HepG2 (cell line): ENCODE results near the gene NCMAP. TPM values are rescaled to one million over a fixed set of nuclear protein-coding genes. Genes with fewer than 3 reads are reported as not detected.

Experiments used
- ATAC-seq: fragments of 200-7000 bp; cut with Tn5 transposase; 3 replicates; pipeline ENCODE4 v1.9.1; 2020; ENCODE audit warnings: mild to moderate bottlenecking, moderate library complexity
- BruUV-seq: library from RNA; stranded (reverse); fragments of 400-500 nt; replicated peaks from 2 replicates; lab custom pipeline; 2021; lab: Mats Ljungman, UMichigan
- CTCF ChIA-PET: fragments of 300-600 bp; formaldehyde crosslinking; extraction: SDS; loops from one replicate; lab custom pipeline; 2021; ENCODE audit warnings: low total read pairs, inconsistent platforms, low intra/inter-chr PET ratio; lab: Yijun Ruan, JAX
- POLR2A ChIA-PET: fragments of 350-600 bp; sonication (Branson Sonifier 250); formaldehyde crosslinking; loops from one replicate; lab custom pipeline; 2020; ENCODE audit warnings: antibody characterized with exemption, inconsistent platforms; lab: Yijun Ruan, JAX
- DNase-seq: peaks from one replicate; pipeline ENCODE4 v3.0.0-alpha.2; 2015; ENCODE audit warnings: low spot score
- FAIRE-seq: peaks from 3 replicates; lab custom pipeline; 2011; peaks lifted over from hg19 to GRCh38; lab: Jason Lieb, UNC
- H2AFZ ChIP-seq: one replicate; pipeline ENCODE4 v1.6.1; 2011; ENCODE audit warnings: low read length, inconsistent platforms
- H3K27ac ChIP-seq: fragments of 300-600 bp; 3 replicates; pipeline ENCODE4 v1.8.0; 2011; ENCODE audit warnings: mixed run types, mild to moderate bottlenecking, mixed read lengths, low read length, inconsistent platforms; ENCODE audit not compliant: insufficient read depth; ENCODE audit errors: extremely low read length
- H3K27me3 ChIP-seq, 2 experiments: fragments of 200-600 bp in 1 of 2; 2 replicates in 1 of 2; 3 replicates in 1 of 2; pipeline versions ENCODE4 v1.6.0 to v1.8.0; 2011; ENCODE audit warnings: low read length in 2 of 2, mild to moderate bottlenecking in 2 of 2, moderate library complexity in 2 of 2, inconsistent platforms in 1 of 2; ENCODE audit not compliant: insufficient read depth in 2 of 2, control insufficient read depth in 1 of 2
- H3K36me3 ChIP-seq, 2 experiments: fragments of 200-600 bp in 1 of 2; replicated peaks in 1 of 2; 2 replicates in 1 of 2; 3 replicates in 1 of 2; pipeline versions ENCODE4 v1.5.1 to v1.8.0; 2011; ENCODE audit warnings: low read length in 2 of 2, inconsistent platforms in 1 of 2; ENCODE audit not compliant: insufficient read depth in 2 of 2, control insufficient read depth in 1 of 2
- H3K4me1 ChIP-seq: 2 replicates; pipeline ENCODE4 v1.5.1; 2012; ENCODE audit warnings: low read length, inconsistent platforms; ENCODE audit not compliant: insufficient read depth
- H3K4me2 ChIP-seq: 2 replicates; pipeline ENCODE4 v1.6.0; 2011; ENCODE audit warnings: low read depth, low read length, inconsistent platforms
- H3K4me3 ChIP-seq, 3 experiments: fragments of 200-600 bp in 1 of 3; sonication (generic), shearing (Covaris generic) in 1 of 3; replicated peaks in 1 of 3; 2 replicates each; pipeline ENCODE4 v1.5.1; 2011 to 2016; ENCODE audit warnings: low read length in 3 of 3, inconsistent platforms in 2 of 3, low read depth in 2 of 3, mild to moderate bottlenecking in 2 of 3, control low read depth in 1 of 3, mixed read lengths in 1 of 3; ENCODE audit not compliant: insufficient read depth in 1 of 3
- H3K79me2 ChIP-seq: one replicate; pipeline ENCODE4 v1.6.1; 2011; ENCODE audit warnings: low read length, inconsistent platforms; ENCODE audit not compliant: insufficient read depth
- H3K9ac ChIP-seq: 2 replicates; pipeline ENCODE4 v1.6.0; 2011; ENCODE audit warnings: mild to moderate bottlenecking, low read depth, low read length, inconsistent platforms; ENCODE audit not compliant: insufficient read depth
- H3K9me3 ChIP-seq: 2 replicates; pipeline ENCODE4 v1.5.1; 2012; ENCODE audit warnings: mild to moderate bottlenecking, low read length
- H4K20me1 ChIP-seq: 2 replicates; pipeline ENCODE4 v1.6.0; 2011; ENCODE audit warnings: inconsistent platforms, mild to moderate bottlenecking, low read length, moderate library complexity; ENCODE audit not compliant: insufficient read depth
- ASH2L ChIP-seq: fragments of 300-600, 200-600 bp; sonication (generic); IDR thresholded peaks from 2 replicates; pipeline ENCODE4 v1.7.0; 2017; ENCODE audit warnings: low read depth, mild to moderate bottlenecking, moderate library complexity, mixed read lengths, low read length; ENCODE audit not compliant: insufficient read length
- ATM ChIP-seq: fragments of 450-650 bp; IDR thresholded peaks from 2 replicates; pipeline ENCODE4 v1.7.1; 2017; ENCODE audit warnings: mild to moderate bottlenecking, borderline replicate concordance
- DNMT1 ChIP-seq: sonication (generic); formaldehyde crosslinking; IDR thresholded peaks from 2 replicates; pipeline ENCODE4 v1.5.1; 2020; ENCODE audit warnings: mild to moderate bottlenecking, missing genetic modification reagents
- ETV5 ChIP-seq: IDR thresholded peaks from 2 replicates; pipeline ENCODE4 v1.6.1; 2018; ENCODE audit warnings: missing biosample characterization, missing genetic modification reagents, inconsistent platforms, borderline replicate concordance
- HDAC1 ChIP-seq: sonication (generic); formaldehyde crosslinking; IDR thresholded peaks from 2 replicates; pipeline ENCODE4 v1.5.1; 2020; ENCODE audit warnings: mild to moderate bottlenecking, missing genetic modification reagents
- KLF13 ChIP-seq: sonication (generic); formaldehyde crosslinking; IDR thresholded peaks from 2 replicates; pipeline ENCODE4 v1.4.0; 2020; ENCODE audit warnings: mild to moderate bottlenecking, missing genetic modification reagents
- MEIS2 ChIP-seq: sonication (generic); formaldehyde crosslinking; IDR thresholded peaks from 2 replicates; pipeline ENCODE4 v1.9.0; 2021; ENCODE audit warnings: mild to moderate bottlenecking, missing genetic modification reagents
- MTF1 ChIP-seq: sonication (generic); formaldehyde crosslinking; IDR thresholded peaks from 2 replicates; pipeline ENCODE4 v1.5.0; 2020; ENCODE audit warnings: missing genetic modification reagents
- NAIF1 ChIP-seq: sonication (generic); formaldehyde crosslinking; IDR thresholded peaks from 2 replicates; pipeline ENCODE4 v1.5.0; 2020; ENCODE audit warnings: mild to moderate bottlenecking, missing genetic modification reagents, borderline replicate concordance
- PHF5A ChIP-seq: IDR thresholded peaks from one replicate; pipeline ENCODE4 v1.6.1; 2018; ENCODE audit warnings: low read depth, missing genetic modification reagents; ENCODE audit not compliant: unreplicated experiment
- POGZ ChIP-seq: sonication (generic); formaldehyde crosslinking; IDR thresholded peaks from 2 replicates; pipeline ENCODE4 v1.4.0; 2020; ENCODE audit warnings: mild to moderate bottlenecking, missing genetic modification reagents
- RAD21 ChIP-seq: fragments of 450-650 bp; formaldehyde crosslinking; IDR thresholded peaks from 2 replicates; pipeline ENCODE4 v1.5.0; 2020; ENCODE audit warnings: mild to moderate bottlenecking
- RARG ChIP-seq: sonication (generic); formaldehyde crosslinking; IDR thresholded peaks from 2 replicates; pipeline ENCODE4 v1.4.0; 2020; ENCODE audit warnings: low read depth, mild to moderate bottlenecking, missing genetic modification reagents
- SETDB1 ChIP-seq: sonication (generic); formaldehyde crosslinking; IDR thresholded peaks from 2 replicates; pipeline ENCODE4 v1.5.1; 2020; ENCODE audit warnings: missing genetic modification reagents, mild to moderate bottlenecking, borderline replicate concordance
- SRF ChIP-seq: IDR thresholded peaks from 2 replicates; pipeline ENCODE4 v1.6.1; 2011; ENCODE audit warnings: mild to moderate bottlenecking, low read depth, low read length, moderate library complexity
- SRSF4 ChIP-seq: fragments of 200-400 bp; formaldehyde crosslinking; IDR thresholded peaks from one replicate; pipeline ENCODE4 v1.6.1; 2018; ENCODE audit warnings: mild to moderate bottlenecking, low read depth, low read length, moderate library complexity; ENCODE audit not compliant: poor library complexity, severe bottlenecking
- WIZ ChIP-seq: sonication (generic); formaldehyde crosslinking; IDR thresholded peaks from 2 replicates; pipeline ENCODE4 v1.5.1; 2020; ENCODE audit warnings: mild to moderate bottlenecking, missing genetic modification reagents
- ZKSCAN5 ChIP-seq: sonication (generic); formaldehyde crosslinking; IDR thresholded peaks from 2 replicates; pipeline ENCODE4 v1.5.1; 2020; ENCODE audit warnings: mild to moderate bottlenecking, missing genetic modification reagents
- ZNF230 ChIP-seq: sonication (generic); formaldehyde crosslinking; IDR thresholded peaks from 2 replicates; pipeline ENCODE4 v1.4.0; 2020; ENCODE audit warnings: mild to moderate bottlenecking, missing genetic modification reagents
- ZNF546 ChIP-seq: sonication (generic); formaldehyde crosslinking; conservative IDR thresholded peaks from 2 replicates; pipeline ENCODE4 v1.8.1; 2023; ENCODE audit warnings: mild to moderate bottlenecking, missing genetic modification reagents
- ZNF562 ChIP-seq: sonication (generic); formaldehyde crosslinking; IDR thresholded peaks from 2 replicates; pipeline ENCODE4 v1.8.0; 2022; ENCODE audit warnings: missing genetic modification reagents, borderline replicate concordance
- ZNF883 ChIP-seq: sonication (generic); formaldehyde crosslinking; IDR thresholded peaks from 2 replicates; pipeline ENCODE4 v1.5.1; 2020; ENCODE audit warnings: mild to moderate bottlenecking, missing genetic modification reagents; ENCODE audit errors: not compliant biosample characterization
- WGBS: methylation state at CpG from one replicate; pipeline ENCODE4 v1.1.6; 2017; ENCODE audit warnings: low lambda C conversion rate; 5-methylcytosine and 5-hydroxymethylcytosine counted together
- in situ Hi-C: cut with HindIII; loops from 2 replicates; pipeline ENCODE4 v1.10.0; 2017; ENCODE audit warnings: low pct_unique_long_range_greater_than_20kb; ENCODE audit not compliant: extremely low pct_ligation_motif_present
- intact Hi-C: fragments of 100-400 bp; cut with micrococcal nuclease; formaldehyde crosslinking; loops from one replicate; pipeline ENCODE4 v1.10.0; 2022; ENCODE audit not compliant: unreplicated experiment
- polyA plus RNA-seq, 8 experiments: library from polyadenylated mRNA; depleted of rRNA in 3 of 8; stranded (reverse) in 7 of 8; unstranded in 1 of 8; fragments of >200 nt; fragmentation: Illumina TruSeq in 4 of 8; extraction: Trizol in 4 of 8; gene quantifications; 2 replicates each; pipeline versions ENCODE4 v1.2.1 to v1.2.3, GENCODE V29; 2011 to 2016; ENCODE audit warnings: low read depth in 4 of 8, missing spikeins in 1 of 8, mixed read lengths in 1 of 8; ENCODE audit not compliant: insufficient read depth in 1 of 8
- total RNA-seq, 5 experiments: library from RNA; depleted of rRNA; stranded (reverse); fragments of >200 nt; fragmentation: Illumina TruSeq; extraction: Trizol; gene quantifications; 2 replicates each; pipeline ENCODE4 v1.2.3, GENCODE V29; 2016; ENCODE audit warnings: low read depth in 1 of 5
- TF ChIP-seq, protein P1 (sequence below): IDR thresholded peaks from 2 replicates; pipeline ENCODE4 v1.6.1; 2012; ENCODE audit warnings: inconsistent platforms

Gene NCMAP
- total and polyA plus RNA-seq, 2 of the 13 experiments (the other 11 are each of a cell fraction or from before 2014, with no cell fraction given), result 2.7 to 20.0 TPM

DNA sequence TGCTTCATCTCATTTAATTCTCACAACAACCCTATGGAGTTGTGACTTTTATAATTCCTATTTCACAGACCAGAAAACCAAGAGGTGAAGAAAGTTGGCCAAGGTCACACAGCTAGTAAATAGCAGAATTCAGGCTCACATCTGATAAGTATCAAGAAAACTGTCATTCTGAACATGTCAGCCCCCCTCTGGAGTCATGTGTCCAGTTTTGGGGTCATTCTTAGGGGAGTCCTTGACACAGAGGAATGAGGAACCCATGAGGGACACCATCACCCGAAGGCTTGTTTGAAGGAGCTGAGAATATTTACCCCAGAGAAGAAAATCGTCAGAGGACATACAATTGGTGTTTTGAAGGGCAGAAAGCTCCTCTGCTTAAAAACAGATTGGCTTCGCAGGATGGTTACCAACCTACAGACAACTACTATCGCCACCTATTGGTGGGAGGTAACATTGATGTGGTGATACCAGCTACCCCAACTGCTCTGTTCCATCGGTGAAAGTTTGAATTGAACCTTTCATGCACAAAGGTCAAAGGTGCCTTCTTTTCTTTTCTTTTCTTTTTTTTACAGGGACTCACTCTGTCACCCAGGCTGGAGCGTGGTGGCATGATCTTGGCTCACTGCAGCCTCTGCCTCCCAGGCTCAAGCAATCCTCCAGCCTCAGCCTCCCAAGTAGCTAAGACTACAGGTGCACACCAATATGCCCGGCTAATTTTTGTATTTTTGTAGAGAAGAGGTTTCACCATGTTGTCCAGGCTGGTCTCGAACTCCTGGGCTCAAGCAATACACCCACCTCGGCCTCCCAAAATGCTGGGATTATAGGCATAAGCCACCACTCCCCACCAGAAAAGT, 31.3 kb downstream of the NCMAP start (continued):
- TF ChIP-seq ZNF562 (CRISPR knock-in tag), result no peak
- no peak for TF ChIP-seq WIZ (CRISPR knock-in tag)
- TF ChIP-seq MEIS2 (CRISPR knock-in tag), result no peak
- TF ChIP-seq HDAC1 (CRISPR knock-in tag), result no peak
- peak; percentile 67; the same call in 1 of the 2 replicates for TF ChIP-seq RAD21 (CRISPR knock-in tag)
- no peak for TF ChIP-seq ATM
- no peak for TF ChIP-seq SRSF4
- TF ChIP-seq PHF5A (CRISPR knock-in tag), result no peak
- no peak for TF ChIP-seq ASH2L
- TF ChIP-seq ETV5 (CRISPR knock-in tag), result peak; percentile 24; the same call in 1 of the 2 replicates
- TF ChIP-seq DNMT1 (CRISPR knock-in tag), result no peak
- no peak for TF ChIP-seq SETDB1 (CRISPR knock-in tag)

DNA sequence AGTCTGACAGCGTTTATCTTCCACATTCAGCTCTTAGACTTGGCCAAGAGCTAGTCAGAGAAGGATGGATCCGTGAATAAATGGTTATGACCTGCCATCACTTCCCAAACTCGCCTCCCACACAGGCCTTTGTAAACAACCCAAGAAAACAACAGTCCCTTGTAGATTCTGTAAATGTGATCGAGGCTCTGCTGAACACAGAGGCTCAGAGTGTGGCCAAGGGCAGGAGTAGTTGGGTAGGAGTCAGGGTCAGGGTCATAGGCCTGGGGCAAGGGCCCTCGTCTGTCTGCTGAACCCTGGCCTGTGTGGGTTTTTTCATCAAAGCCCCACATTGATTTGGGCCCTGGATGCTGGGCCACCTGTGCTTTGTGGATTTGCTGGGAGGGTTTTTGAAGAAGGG, 32.7 kb downstream of the NCMAP start:
- Histone ChIP-seq H3K4me1 (peaks cover 45% of the 10 kb centered on the region), H3K4me2 (no peak overlapping the region), H3K9me3 (no peaks in the 10 kb centered on the region), H3K27me3 (no peaks in the 10 kb centered on the region), H3K27ac (no peak overlapping the region), H4K20me1 (no peaks in the 10 kb centered on the region), H3K9ac (no peak overlapping the region), H3K36me3 (no peaks in the 10 kb centered on the region), H3K79me2 (no peaks in the 10 kb centered on the region), H2AFZ (no peak overlapping the region), H3K4me3 (no peak overlapping the region)
- ChIA-PET POLR2A (interaction anchor here (2.2 kb wide), 1 partner anchor 21 kb away, joined by 8 read pairs; no protein-coding TSS in a partner anchor), CTCF (no interaction called here)
- in situ Hi-C loops, result no loop called here
- BruUV-seq, result no TSS peak
- ATAC-seq (peak; percentile 67), DNase-seq (no peak), FAIRE-seq (peak; percentile 26)
- WGBS, result 5% methylated on average over 4 of the region's 5 CpGs
- intact Hi-C loops, result loop anchor here (5.0 kb wide), 1 partner anchor 49 kb away; no protein-coding TSS in a partner anchor
- TF ChIP-seq, protein P1, sequence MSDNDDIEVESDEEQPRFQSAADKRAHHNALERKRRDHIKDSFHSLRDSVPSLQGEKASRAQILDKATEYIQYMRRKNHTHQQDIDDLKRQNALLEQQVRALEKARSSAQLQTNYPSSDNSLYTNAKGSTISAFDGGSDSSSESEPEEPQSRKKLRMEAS, result 0 out of 2 replicates have a peak, but pooled peaks have one; percentile 12
- no peak for TF ChIP-seq KLF13 (CRISPR knock-in tag)
- TF ChIP-seq RARG (CRISPR knock-in tag), result no peak
- TF ChIP-seq SRF, result no peak
- TF ChIP-seq ZNF546 (CRISPR knock-in tag), result no peak
- no peak for TF ChIP-seq ZNF883 (CRISPR knock-in tag)
- 0 out of 2 replicates have a peak, but pooled peaks have one; percentile 30 for TF ChIP-seq POGZ
- no peak for TF ChIP-seq ZNF230 (CRISPR knock-in tag)
- TF ChIP-seq NAIF1 (CRISPR knock-in tag), result no peak
- no peak for TF ChIP-seq MTF1 (CRISPR knock-in tag)
- TF ChIP-seq ZKSCAN5 (CRISPR knock-in tag), result peak; percentile 76; the same call in 1 of the 2 replicates
